ENCODE measurements around the gene VENTX. TPM values are rescaled to one million over a fixed set of nuclear protein-coding genes. Genes with fewer than 3 reads are reported as not detected.

Gene VENTX
- total RNA-seq, 1 experiment from 2014 or later = not detected

DNA sequence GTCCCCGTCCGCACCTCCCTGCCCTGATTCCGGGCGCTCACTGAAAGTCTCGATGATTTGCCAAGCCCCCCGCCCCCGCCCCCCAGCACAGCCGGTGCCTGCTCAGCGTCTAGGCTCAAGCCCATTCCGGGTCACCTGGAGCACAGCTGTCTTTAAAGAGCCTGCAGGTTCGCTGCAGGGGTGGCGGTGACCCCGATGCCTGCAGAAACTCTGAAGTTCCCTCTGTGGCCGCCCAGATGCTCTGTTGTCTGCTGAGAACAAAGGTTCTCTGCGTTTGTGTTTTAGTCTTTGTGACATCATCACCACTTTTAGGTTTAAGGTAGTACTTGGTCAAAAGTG is 780 bp downstream of the VENTX start:
- POLR2A ChIA-PET = interaction anchor here (0.7 kb wide), 1 partner anchor 13 kb away, joined by 9 read pairs; no protein-coding TSS in a partner anchor
- no peak for ATAC-seq
- peaks cover 4% of the 10 kb centered on the region; the same call in 1 of the 2 replicates for H3K27me3 ChIP-seq (ENCODE audit: control insufficient read depth, insufficient read depth, low read length)

DNA sequence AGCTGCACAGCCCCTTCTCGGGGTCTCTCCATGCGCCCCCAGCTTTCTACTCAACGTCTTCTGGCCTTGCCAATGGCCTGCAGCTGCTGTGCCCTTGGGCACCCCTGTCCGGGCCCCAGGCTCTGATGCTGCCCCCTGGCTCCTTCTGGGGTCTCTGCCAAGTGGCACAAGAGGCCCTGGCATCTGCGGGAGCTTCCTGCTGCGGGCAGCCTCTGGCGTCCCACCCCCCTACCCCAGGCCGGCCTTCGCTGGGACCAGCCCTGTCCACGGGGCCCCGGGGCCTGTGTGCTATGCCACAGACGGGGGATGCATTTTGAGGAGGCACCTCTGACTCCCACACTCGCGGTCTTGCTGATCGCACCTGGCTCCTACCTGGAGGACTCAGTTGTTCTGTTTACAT is 2.3 kb downstream of the VENTX start:
- Histone ChIP-seq H3K4me1 (ENCODE audit: control insufficient read depth, insufficient read depth, low read length) (no peaks in the 10 kb centered on the region), H3K4me3 (ENCODE audit: low read depth in 2 of 2, low read length in 2 of 2) (no peak overlapping the region), H3K9me3 (ENCODE audit: control insufficient read depth, insufficient read depth, low read depth, low read length) (no peaks in the 10 kb centered on the region), H3K36me3 (ENCODE audit: control insufficient read depth, insufficient read depth, low read length) (no peaks in the 10 kb centered on the region), H3K27me3 (ENCODE audit: control insufficient read depth, insufficient read depth, low read length) (peaks cover 4% of the 10 kb centered on the region; the same call in 1 of the 2 replicates), H3K27ac (ENCODE audit: low read length) (no peak overlapping the region)
- BruUV-seq (replicated peaks) = no TSS peak
- in situ Hi-C loops (cut with HindIII; ENCODE audit: low pct_unique_long_range_greater_than_20kb, low sequenced_read_pairs) = no loop called here
- POLR2A ChIA-PET = no interaction called here
- intact Hi-C loops (cut with micrococcal nuclease; ENCODE audit: unreplicated experiment) = loop anchor here (5.0 kb wide), 1 partner anchor 93 kb away; no protein-coding TSS in a partner anchor
- ATAC-seq = no peak
- no peak for TF ChIP-seq CTCF (IDR thresholded peaks at IDR 0.05)
- DNase-seq (ENCODE audit: low read depth, low spot score) = no peak
- CTCF ChIA-PET = no interaction called here

More for the DNA sequence above, 780 bp downstream of the VENTX start:
- Histone ChIP-seq H3K4me3 (ENCODE audit: low read depth in 2 of 2, low read length in 2 of 2) (no peak overlapping the region), H3K4me1 (ENCODE audit: control insufficient read depth, insufficient read depth, low read length) (no peaks in the 10 kb centered on the region), H3K36me3 (ENCODE audit: control insufficient read depth, insufficient read depth, low read length) (no peaks in the 10 kb centered on the region), H3K27ac (ENCODE audit: low read length) (no peak overlapping the region), H3K9me3 (ENCODE audit: control insufficient read depth, insufficient read depth, low read depth, low read length) (no peaks in the 10 kb centered on the region)
- intact Hi-C loops (cut with micrococcal nuclease; ENCODE audit: unreplicated experiment) = no loop called here
- CTCF ChIA-PET = no interaction called here
- no TSS peak for BruUV-seq (replicated peaks)
- in situ Hi-C loops (cut with HindIII; ENCODE audit: low pct_unique_long_range_greater_than_20kb, low sequenced_read_pairs) = no loop called here
- TF ChIP-seq REST (IDR thresholded peaks at IDR 0.05; ENCODE audit: insufficient read depth in 1 of 2, low read depth in 2 of 2, low read length in 1 of 2) (no peak), TCF7L2 (IDR thresholded peaks at IDR 0.05; ENCODE audit: low read depth, low read length) (no peak), CTCF (IDR thresholded peaks at IDR 0.05) (no peak), POLR2AphosphoS5 (IDR thresholded peaks at IDR 0.05; ENCODE audit: low read depth, low read length) (no peak), SIN3A (IDR thresholded peaks at IDR 0.05; ENCODE audit: borderline replicate concordance, insufficient read depth, low read depth, low read length) (no peak)
- DNase-seq (ENCODE audit: low read depth, low spot score) = no peak

Measured in Panc1 (cell line).